Measurements from ENCODE around the gene PDSS2. TPM values are rescaled to one million over a fixed set of nuclear protein-coding genes. Genes with fewer than 3 reads are reported as not detected.

The PDSS2 gene
- total RNA-seq, 2 donors from 2014 or later = 8.2 to 13.7 TPM

DNA sequence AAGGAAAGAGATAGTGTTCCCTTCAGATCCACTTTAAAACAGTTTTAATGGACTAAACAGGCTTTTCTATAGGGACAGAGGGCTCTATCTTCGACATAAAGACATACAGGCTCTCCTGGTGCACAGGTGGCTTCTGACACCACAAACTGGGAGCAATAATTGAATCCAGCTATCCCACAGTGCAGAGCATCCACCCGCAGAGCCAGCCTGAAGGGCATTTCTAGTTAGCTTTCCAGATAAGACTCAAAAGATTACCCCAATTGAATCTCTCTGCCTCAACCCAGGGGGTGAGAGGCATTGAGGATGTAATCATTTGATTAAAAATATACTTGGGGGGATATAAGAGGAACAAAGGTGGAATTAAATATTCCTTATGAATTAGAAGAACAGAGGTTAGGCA is 279.3 kb downstream of the PDSS2 start:
- no peaks in the 10 kb centered on the region for H3K9me3 ChIP-seq (ENCODE audit: control insufficient read depth, low read length)
- Mint-ChIP-seq H3K36me3 (ENCODE audit: low read depth) (no peaks in the 10 kb centered on the region), H3K9me3 (no peaks in the 10 kb centered on the region), H3K27me3 (ENCODE audit: insufficient read depth) (no peaks in the 10 kb centered on the region), H3K4me1 (peaks cover 11% of the 10 kb centered on the region), H3K4me3 (no peak overlapping the region), H3K27ac (no peak overlapping the region)
- no peak for DNase-seq
- H3K9ac ChIP-seq (ENCODE audit: extremely low read depth, low read length, poor library complexity, severe bottlenecking) = no peak overlapping the region
- H3K4me3 ChIP-seq (ENCODE audit: low read length) = no peak overlapping the region
- TF ChIP-seq, protein P1, sequence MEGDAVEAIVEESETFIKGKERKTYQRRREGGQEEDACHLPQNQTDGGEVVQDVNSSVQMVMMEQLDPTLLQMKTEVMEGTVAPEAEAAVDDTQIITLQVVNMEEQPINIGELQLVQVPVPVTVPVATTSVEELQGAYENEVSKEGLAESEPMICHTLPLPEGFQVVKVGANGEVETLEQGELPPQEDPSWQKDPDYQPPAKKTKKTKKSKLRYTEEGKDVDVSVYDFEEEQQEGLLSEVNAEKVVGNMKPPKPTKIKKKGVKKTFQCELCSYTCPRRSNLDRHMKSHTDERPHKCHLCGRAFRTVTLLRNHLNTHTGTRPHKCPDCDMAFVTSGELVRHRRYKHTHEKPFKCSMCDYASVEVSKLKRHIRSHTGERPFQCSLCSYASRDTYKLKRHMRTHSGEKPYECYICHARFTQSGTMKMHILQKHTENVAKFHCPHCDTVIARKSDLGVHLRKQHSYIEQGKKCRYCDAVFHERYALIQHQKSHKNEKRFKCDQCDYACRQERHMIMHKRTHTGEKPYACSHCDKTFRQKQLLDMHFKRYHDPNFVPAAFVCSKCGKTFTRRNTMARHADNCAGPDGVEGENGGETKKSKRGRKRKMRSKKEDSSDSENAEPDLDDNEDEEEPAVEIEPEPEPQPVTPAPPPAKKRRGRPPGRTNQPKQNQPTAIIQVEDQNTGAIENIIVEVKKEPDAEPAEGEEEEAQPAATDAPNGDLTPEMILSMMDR (conservative IDR thresholded peaks at IDR 0.05) = no peak
- 92 to 94% methylated on average over 2 of the region's 2 CpGs for WGBS, 2 experiments (ENCODE audit: insufficient coverage in 1 of 2, insufficient read length in 1 of 2)
- no peaks in the 10 kb centered on the region for H3K27me3 ChIP-seq (ENCODE audit: control insufficient read depth, insufficient read depth, low read length, poor library complexity, severe bottlenecking)
- no peaks in the 10 kb centered on the region for H3K36me3 ChIP-seq (ENCODE audit: control insufficient read depth, insufficient read depth, low read length)
- peaks cover 3% of the 10 kb centered on the region for H3K4me1 ChIP-seq (ENCODE audit: control insufficient read depth, insufficient read depth, low read length)
- no peak overlapping the region for H3K27ac ChIP-seq (ENCODE audit: low read depth, low read length)

DNA sequence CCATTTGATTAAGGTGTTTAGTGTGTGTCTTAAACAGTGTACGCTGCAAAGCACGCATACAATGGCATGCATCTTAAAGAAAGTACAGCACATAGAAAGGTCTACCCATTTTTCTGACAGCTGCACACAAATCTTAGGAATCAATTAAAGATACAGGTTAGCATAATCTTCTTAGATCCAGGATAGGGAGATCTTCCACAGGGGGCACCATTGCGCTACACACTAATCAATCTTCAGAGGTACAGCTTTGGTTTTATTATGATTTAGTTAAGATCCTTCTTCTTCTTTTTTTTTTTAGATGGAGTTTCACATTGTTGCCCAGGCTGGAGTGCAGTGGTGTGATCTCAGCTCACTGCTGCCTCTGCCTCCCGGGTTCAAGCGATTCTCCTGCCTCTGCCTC is 280.4 kb downstream of the PDSS2 start:
- peaks cover 3% of the 10 kb centered on the region for H3K4me1 ChIP-seq (ENCODE audit: control insufficient read depth, insufficient read depth, low read length)
- no peaks in the 10 kb centered on the region for H3K9me3 Mint-ChIP-seq
- H3K36me3 ChIP-seq (ENCODE audit: control insufficient read depth, insufficient read depth, low read length) = no peaks in the 10 kb centered on the region
- no peak overlapping the region for H3K9ac ChIP-seq (ENCODE audit: extremely low read depth, low read length, poor library complexity, severe bottlenecking)
- no peak for DNase-seq
- H3K9me3 ChIP-seq (ENCODE audit: control insufficient read depth, low read length) = no peaks in the 10 kb centered on the region
- 93 to 95% methylated on average over 3 to 5 of the region's 5 CpGs for WGBS, 2 experiments (ENCODE audit: insufficient coverage in 1 of 2, insufficient read length in 1 of 2)
- no peaks in the 10 kb centered on the region for H3K27me3 ChIP-seq (ENCODE audit: control insufficient read depth, insufficient read depth, low read length, poor library complexity, severe bottlenecking)
- no peaks in the 10 kb centered on the region for H3K36me3 Mint-ChIP-seq (ENCODE audit: low read depth)
- H3K27ac ChIP-seq (ENCODE audit: low read depth, low read length) = no peak overlapping the region
- no peak overlapping the region for H3K4me3 ChIP-seq (ENCODE audit: low read length)
- H3K4me3 Mint-ChIP-seq = no peak overlapping the region
- TF ChIP-seq, protein P1 (conservative IDR thresholded peaks at IDR 0.05) = peak; percentile 65
- H3K27me3 Mint-ChIP-seq (ENCODE audit: insufficient read depth) = no peaks in the 10 kb centered on the region
- peaks cover 11% of the 10 kb centered on the region for H3K4me1 Mint-ChIP-seq
- no peak overlapping the region for H3K27ac Mint-ChIP-seq

DNA sequence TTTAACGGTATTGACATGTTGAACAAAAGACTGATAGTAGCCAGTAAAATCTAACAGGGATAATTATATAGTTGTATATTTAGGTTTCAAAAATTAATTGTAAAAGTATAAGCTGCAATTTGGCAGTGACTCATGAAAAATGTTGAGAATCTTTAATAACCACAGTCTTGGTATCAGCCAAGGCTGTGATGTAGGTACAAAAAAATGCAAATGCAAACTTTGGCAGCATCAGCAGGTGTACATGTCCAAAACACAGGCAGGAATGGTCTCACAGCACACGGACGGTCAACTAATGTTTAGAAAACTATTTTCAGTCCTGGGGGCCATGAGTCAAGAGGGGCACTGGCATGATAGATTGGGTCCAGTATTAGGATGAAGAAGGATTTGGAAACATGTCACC is 285.6 kb downstream of the PDSS2 start:
- peaks cover 28% of the 10 kb centered on the region for H3K9me3 Mint-ChIP-seq
- Histone ChIP-seq H3K27ac (ENCODE audit: low read depth, low read length) (no peak overlapping the region), H3K36me3 (ENCODE audit: control insufficient read depth, insufficient read depth, low read length) (no peaks in the 10 kb centered on the region), H3K9ac (ENCODE audit: extremely low read depth, low read length, poor library complexity, severe bottlenecking) (no peak overlapping the region), H3K4me1 (ENCODE audit: control insufficient read depth, insufficient read depth, low read length) (no peaks in the 10 kb centered on the region), H3K4me3 (ENCODE audit: low read length) (no peak overlapping the region), H3K9me3 (ENCODE audit: control insufficient read depth, low read length) (peaks cover 8% of the 10 kb centered on the region), H3K27me3 (ENCODE audit: control insufficient read depth, insufficient read depth, low read length, poor library complexity, severe bottlenecking) (no peaks in the 10 kb centered on the region)
- no peak overlapping the region for H3K27ac Mint-ChIP-seq
- peaks cover 4% of the 10 kb centered on the region for H3K36me3 Mint-ChIP-seq (ENCODE audit: low read depth)
- no peak overlapping the region for H3K4me3 Mint-ChIP-seq
- no peak for DNase-seq
- H3K27me3 Mint-ChIP-seq (ENCODE audit: insufficient read depth) = no peaks in the 10 kb centered on the region
- TF ChIP-seq, protein P1 (conservative IDR thresholded peaks at IDR 0.05) = no peak
- no peaks in the 10 kb centered on the region for H3K4me1 Mint-ChIP-seq
- WGBS, 2 experiments (ENCODE audit: insufficient coverage in 1 of 2, insufficient read length in 1 of 2) = 92 to 94% methylated on average over 3 of the region's 3 CpGs
